Astrocyte (in vitro differentiated cells and primary cell): ENCODE results near the gene URI1. TPM values are rescaled to one million over a fixed set of nuclear protein-coding genes. Genes with fewer than 3 reads are reported as not detected.

Experiments
- DNase-seq: peaks from one replicate; pipeline ENCODE4 v3.0.0-alpha.2; 2010; ENCODE audit warnings: low read depth
- FAIRE-seq: peaks from 2 replicates; lab custom pipeline; 2011; peaks lifted over from hg19 to GRCh38; lab: Jason Lieb, UNC
- H2AFZ ChIP-seq: 2 replicates; pipeline ENCODE4 v1.6.0; 2012; ENCODE audit warnings: low read depth, low read length, inconsistent platforms
- H3K27ac ChIP-seq: 2 replicates; pipeline ENCODE4 v1.5.1; 2011; ENCODE audit warnings: low read depth, low read length, inconsistent platforms
- H3K27me3 ChIP-seq: 2 replicates; pipeline ENCODE4 v1.6.0; 2011; ENCODE audit warnings: low read length, inconsistent platforms; ENCODE audit not compliant: insufficient read depth
- H3K36me3 ChIP-seq: 2 replicates; pipeline ENCODE4 v1.5.1; 2011; ENCODE audit warnings: low read length, inconsistent platforms; ENCODE audit not compliant: insufficient read depth
- H3K4me1 ChIP-seq: 2 replicates; pipeline ENCODE4 v1.5.1; 2011; ENCODE audit warnings: low read length, inconsistent platforms; ENCODE audit not compliant: insufficient read depth
- H3K4me2 ChIP-seq: 2 replicates; pipeline ENCODE4 v1.6.0; 2012; ENCODE audit warnings: low read length, inconsistent platforms
- H3K4me3 ChIP-seq: 2 replicates; pipeline ENCODE4 v1.5.1; 2011; ENCODE audit warnings: low read depth, mild to moderate bottlenecking, low read length, inconsistent platforms; ENCODE audit not compliant: insufficient read depth
- H3K79me2 ChIP-seq: 2 replicates; pipeline ENCODE4 v1.6.0; 2012; ENCODE audit warnings: mild to moderate bottlenecking, low read length, inconsistent platforms; ENCODE audit not compliant: insufficient read depth
- H3K9ac ChIP-seq: 2 replicates; pipeline ENCODE4 v1.6.0; 2012; ENCODE audit warnings: mild to moderate bottlenecking, low read length, inconsistent platforms
- H3K9me3 ChIP-seq: 2 replicates; pipeline ENCODE4 v1.5.1; 2012; ENCODE audit warnings: low read depth, mild to moderate bottlenecking, low read length, inconsistent platforms; ENCODE audit not compliant: insufficient read depth
- H4K20me1 ChIP-seq: 2 replicates; pipeline ENCODE4 v1.6.0; 2012; ENCODE audit warnings: low read length, inconsistent platforms; ENCODE audit not compliant: insufficient read depth
- H3K27ac Mint-ChIP-seq: one replicate; pipeline ENCODE4 v1.8.0; 2021; ENCODE audit warnings: mild to moderate bottlenecking, mixed read lengths; ENCODE audit not compliant: unreplicated experiment
- H3K27me3 Mint-ChIP-seq: one replicate; pipeline ENCODE4 v1.8.0; 2021; ENCODE audit warnings: low read depth, mixed read lengths; ENCODE audit not compliant: unreplicated experiment
- H3K36me3 Mint-ChIP-seq: one replicate; pipeline ENCODE4 v1.8.0; 2021; ENCODE audit warnings: low read depth, mixed read lengths; ENCODE audit not compliant: unreplicated experiment
- H3K4me1 Mint-ChIP-seq: one replicate; pipeline ENCODE4 v1.8.0; 2021; ENCODE audit warnings: low read depth, mixed read lengths; ENCODE audit not compliant: unreplicated experiment
- H3K4me3 Mint-ChIP-seq: one replicate; pipeline ENCODE4 v1.8.0; 2021; ENCODE audit warnings: mild to moderate bottlenecking, moderate library complexity, mixed read lengths; ENCODE audit not compliant: unreplicated experiment
- H3K9me3 Mint-ChIP-seq: one replicate; pipeline ENCODE4 v1.8.0; 2021; ENCODE audit warnings: mild to moderate bottlenecking, mixed read lengths; ENCODE audit not compliant: unreplicated experiment
- EZH2 ChIP-seq: IDR thresholded peaks from 2 replicates; pipeline ENCODE4 v1.6.1; 2012; ENCODE audit warnings: mild to moderate bottlenecking, low read length, inconsistent platforms; ENCODE audit not compliant: insufficient read depth
- total RNA-seq: library from RNA; stranded (reverse); gene quantifications from 2 replicates; pipeline ENCODE4 v1.2.1, GENCODE V29; 2021
- TF ChIP-seq, protein P1 (sequence below): IDR thresholded peaks from 2 replicates; pipeline ENCODE4 v1.5.1; 2011; ENCODE audit warnings: low read depth, mild to moderate bottlenecking, inconsistent platforms, low read length, moderate library complexity; ENCODE audit not compliant: insufficient read depth

URI1 gene
- total RNA-seq, 1 donor from 2014 or later: 61.4 TPM

DNA sequence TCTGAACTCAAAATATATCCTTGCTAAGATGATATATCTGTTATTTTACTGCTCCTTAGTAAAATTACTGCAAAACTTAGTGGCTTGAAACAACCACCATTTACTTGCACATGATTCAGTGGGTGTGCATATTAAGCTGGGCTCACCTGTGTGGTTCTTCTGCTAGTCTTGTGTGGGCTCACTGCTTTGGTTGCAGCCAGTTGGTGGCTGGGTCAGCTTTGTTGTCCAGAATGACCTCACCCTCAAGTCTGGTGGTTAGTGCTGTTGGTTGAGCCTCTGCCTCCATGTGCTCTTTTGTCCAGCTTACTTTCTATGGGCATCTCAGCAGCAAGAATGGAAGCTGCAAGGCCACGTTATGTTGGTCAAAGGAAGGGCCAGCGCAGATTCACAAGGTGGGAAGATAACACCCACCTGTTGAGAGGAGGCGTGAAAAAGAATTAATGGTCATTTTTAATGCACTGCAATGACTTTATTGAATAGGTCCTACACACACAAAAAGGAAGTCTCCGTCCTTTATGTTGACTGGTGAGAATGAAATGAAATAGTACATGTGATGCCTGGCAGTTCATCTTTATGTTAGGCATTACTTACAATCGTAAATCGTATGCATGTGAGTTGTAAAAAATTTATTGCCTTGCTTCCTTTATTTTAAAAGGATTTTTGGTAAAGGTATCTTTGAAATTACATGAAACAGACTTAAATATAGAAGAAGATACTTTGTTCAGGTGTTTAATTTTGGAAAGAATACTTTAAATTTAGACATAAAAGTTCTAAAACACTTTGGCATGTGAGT is 34.3 kb downstream of the URI1 start:
- Mint-ChIP-seq H3K36me3 (no peaks in the 10 kb centered on the region), H3K4me1 (peaks cover 11% of the 10 kb centered on the region), H3K4me3 (no peak overlapping the region), H3K27ac (no peak overlapping the region), H3K27me3 (no peaks in the 10 kb centered on the region), H3K9me3 (no peaks in the 10 kb centered on the region)
- DNase-seq (no peak), FAIRE-seq (no peak)
- Histone ChIP-seq H4K20me1 (peaks cover 48% of the 10 kb centered on the region), H2AFZ (no peak overlapping the region), H3K79me2 (peaks cover 91% of the 10 kb centered on the region), H3K4me1 (no peaks in the 10 kb centered on the region), H3K27ac (no peak overlapping the region), H3K9ac (no peak overlapping the region), H3K36me3 (no peaks in the 10 kb centered on the region), H3K9me3 (no peaks in the 10 kb centered on the region), H3K4me3 (no peak overlapping the region), H3K4me2 (no peak overlapping the region), H3K27me3 (no peaks in the 10 kb centered on the region)
- TF ChIP-seq EZH2: no peak
- TF ChIP-seq, protein P1, sequence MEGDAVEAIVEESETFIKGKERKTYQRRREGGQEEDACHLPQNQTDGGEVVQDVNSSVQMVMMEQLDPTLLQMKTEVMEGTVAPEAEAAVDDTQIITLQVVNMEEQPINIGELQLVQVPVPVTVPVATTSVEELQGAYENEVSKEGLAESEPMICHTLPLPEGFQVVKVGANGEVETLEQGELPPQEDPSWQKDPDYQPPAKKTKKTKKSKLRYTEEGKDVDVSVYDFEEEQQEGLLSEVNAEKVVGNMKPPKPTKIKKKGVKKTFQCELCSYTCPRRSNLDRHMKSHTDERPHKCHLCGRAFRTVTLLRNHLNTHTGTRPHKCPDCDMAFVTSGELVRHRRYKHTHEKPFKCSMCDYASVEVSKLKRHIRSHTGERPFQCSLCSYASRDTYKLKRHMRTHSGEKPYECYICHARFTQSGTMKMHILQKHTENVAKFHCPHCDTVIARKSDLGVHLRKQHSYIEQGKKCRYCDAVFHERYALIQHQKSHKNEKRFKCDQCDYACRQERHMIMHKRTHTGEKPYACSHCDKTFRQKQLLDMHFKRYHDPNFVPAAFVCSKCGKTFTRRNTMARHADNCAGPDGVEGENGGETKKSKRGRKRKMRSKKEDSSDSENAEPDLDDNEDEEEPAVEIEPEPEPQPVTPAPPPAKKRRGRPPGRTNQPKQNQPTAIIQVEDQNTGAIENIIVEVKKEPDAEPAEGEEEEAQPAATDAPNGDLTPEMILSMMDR: no peak

DNA sequence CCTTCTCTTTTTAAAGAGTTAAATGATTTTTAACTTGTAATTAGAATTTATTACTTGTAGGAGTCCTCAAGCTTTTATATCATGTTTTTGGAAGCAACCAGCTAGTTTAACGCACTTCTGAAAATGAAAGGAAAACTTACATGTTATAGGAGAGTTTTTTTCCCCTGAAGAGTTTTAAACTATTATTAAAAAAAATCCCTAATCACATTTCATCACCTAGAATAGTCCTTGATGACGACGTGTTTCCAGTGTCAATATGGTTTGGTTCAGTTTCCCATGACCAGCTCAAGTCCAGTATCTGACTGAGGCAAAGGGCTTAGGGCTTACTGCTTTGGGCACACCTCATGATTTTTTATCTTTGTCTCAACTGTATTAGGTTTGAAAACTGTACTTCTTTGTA is 36.0 kb downstream of the URI1 start:
- Mint-ChIP-seq H3K4me1 (peaks cover 7% of the 10 kb centered on the region), H3K27ac (no peak overlapping the region), H3K27me3 (no peaks in the 10 kb centered on the region), H3K4me3 (no peak overlapping the region), H3K36me3 (no peaks in the 10 kb centered on the region), H3K9me3 (no peaks in the 10 kb centered on the region)
- H3K4me1 ChIP-seq: no peaks in the 10 kb centered on the region
- peaks cover 91% of the 10 kb centered on the region for H3K79me2 ChIP-seq
- no peak overlapping the region for H3K4me3 ChIP-seq
- TF ChIP-seq, protein P1: no peak
- TF ChIP-seq EZH2: no peak
- no peak overlapping the region for H3K27ac ChIP-seq
- H3K9me3 ChIP-seq: no peaks in the 10 kb centered on the region
- no peaks in the 10 kb centered on the region for H3K36me3 ChIP-seq
- no peak overlapping the region for H3K9ac ChIP-seq
- no peaks in the 10 kb centered on the region for H3K27me3 ChIP-seq
- H2AFZ ChIP-seq: no peak overlapping the region
- no peak for DNase-seq
- peaks cover 48% of the 10 kb centered on the region for H4K20me1 ChIP-seq
- H3K4me2 ChIP-seq: no peak overlapping the region
- no peak for FAIRE-seq

DNA sequence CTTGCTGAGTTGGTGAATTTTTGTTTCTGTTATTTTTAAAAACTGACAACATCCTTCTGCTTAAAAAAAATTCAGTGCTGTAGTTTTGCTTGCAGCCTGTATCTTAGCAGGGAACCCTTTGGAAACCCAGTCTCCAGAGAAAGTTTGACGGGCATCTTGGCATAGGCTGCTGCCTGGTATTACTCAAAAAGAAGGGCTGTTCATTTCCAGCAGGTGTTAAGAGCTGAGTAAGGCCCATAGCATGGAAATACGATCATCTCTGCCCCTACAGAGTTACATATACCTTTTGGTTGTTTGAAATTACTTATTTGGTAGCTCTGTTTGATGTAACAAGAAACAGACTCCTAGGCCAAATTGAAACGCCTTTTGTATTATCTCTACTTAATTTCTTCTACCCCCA is 41.5 kb downstream of the URI1 start:
- Histone ChIP-seq H3K36me3 (peaks cover 2% of the 10 kb centered on the region), H3K9me3 (no peaks in the 10 kb centered on the region), H4K20me1 (peaks cover 27% of the 10 kb centered on the region), H3K27me3 (no peaks in the 10 kb centered on the region), H2AFZ (no peak overlapping the region), H3K4me1 (no peaks in the 10 kb centered on the region), H3K4me2 (no peak overlapping the region), H3K27ac (no peak overlapping the region), H3K4me3 (no peak overlapping the region), H3K79me2 (peaks cover 63% of the 10 kb centered on the region), H3K9ac (no peak overlapping the region)
- H3K27me3 Mint-ChIP-seq: no peaks in the 10 kb centered on the region
- H3K9me3 Mint-ChIP-seq: no peaks in the 10 kb centered on the region
- FAIRE-seq (no peak), DNase-seq (no peak)
- no peak overlapping the region for H3K27ac Mint-ChIP-seq
- TF ChIP-seq, protein P1: no peak
- TF ChIP-seq EZH2: no peak
- H3K36me3 Mint-ChIP-seq: no peaks in the 10 kb centered on the region
- H3K4me1 Mint-ChIP-seq: peaks cover 2% of the 10 kb centered on the region
- H3K4me3 Mint-ChIP-seq: no peak overlapping the region
